Stimulated activated CD8-positive, alpha-beta memory T cell treated with anti-CD3 and anti-CD28 coated beads, Interleukin-12 subunit alpha, Interleukin-12 subunit beta, amount 100 ng/mL, for 1 hour (primary cell): ENCODE results near the gene FAM13C.

Experiments
- DNase-seq: peaks from one replicate; pipeline ENCODE4 v3.0.0-alpha.2; 2020; ENCODE audit warnings: low read depth

FAM13C gene

DNA sequence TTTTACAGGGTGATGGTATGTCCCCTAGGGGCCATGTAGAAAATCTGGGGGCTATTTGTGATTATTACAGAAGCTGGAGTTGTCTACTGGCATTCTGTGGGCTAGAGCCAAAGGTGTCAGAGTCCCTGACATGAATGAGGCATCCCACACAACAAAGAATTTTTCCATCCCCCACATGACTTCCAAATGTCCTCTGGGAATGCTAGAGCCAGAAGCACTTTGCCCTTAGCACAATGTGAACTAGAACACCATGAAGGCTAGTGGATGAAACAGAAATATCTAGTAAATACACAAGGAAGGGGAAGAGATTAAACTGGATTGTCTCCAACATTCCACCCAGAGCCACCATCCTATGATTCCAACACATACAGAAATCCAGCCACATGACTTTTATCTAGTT, 46.9 kb downstream of the FAM13C start:
- no peak for DNase-seq

DNA sequence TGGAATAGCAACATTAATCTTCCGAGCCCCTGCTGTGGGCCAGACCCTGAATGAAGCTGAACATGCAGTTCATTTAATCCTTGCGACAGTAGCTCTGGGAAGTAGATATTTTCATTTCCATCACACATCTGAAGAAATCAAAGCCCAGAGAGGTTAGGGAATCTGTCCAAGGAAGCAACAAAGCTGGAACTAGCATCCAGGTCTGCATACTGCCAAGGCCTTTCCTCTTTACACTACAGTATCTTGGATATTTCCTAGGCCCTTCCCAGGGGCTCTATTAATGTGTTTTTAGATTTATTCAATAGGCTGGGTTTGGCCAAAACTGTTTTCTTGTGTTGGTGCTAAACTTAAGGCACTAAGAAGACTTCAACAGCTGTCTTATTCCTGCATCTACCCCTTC, 48.1 kb downstream of the FAM13C start:
- no peak for DNase-seq

DNA sequence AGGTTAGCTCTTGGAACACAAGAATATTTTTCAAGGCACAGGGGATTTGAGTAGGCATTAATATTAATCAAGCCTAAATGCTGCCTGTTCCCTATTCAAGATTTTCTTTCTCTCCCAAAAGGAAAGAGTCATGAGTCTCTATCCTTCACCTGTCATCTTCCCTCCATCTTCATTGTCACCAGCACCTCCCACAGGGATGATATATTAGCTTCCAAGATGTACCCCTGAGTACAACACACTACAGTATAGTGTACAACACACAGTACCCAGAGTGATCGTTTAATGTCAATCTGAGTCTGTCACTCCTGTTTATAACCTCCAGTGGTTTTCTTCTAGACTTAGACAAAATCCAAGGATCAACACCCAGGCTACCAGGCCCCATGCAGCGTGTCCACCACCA, 50.1 kb downstream of the FAM13C start:
- no peak for DNase-seq

DNA sequence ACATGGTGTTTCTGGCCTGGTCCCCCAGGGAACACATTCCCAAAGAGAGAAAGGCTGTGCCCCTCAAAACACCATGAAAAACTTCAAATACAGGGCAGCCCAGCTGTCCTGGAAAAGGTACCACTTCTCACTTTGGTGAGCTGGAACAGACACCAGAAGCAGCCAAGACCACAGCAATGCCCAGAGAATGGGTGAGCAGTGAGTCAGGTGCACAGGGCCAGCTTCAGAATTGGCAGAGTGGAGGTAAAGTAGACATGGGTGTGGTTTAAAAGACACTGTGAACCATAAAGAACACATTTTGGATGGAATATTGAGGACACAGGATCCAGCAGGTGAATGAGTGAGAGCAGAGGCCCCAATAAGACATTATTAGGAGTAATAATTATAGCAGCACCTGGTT, 51.3 kb downstream of the FAM13C start:
- DNase-seq = no peak

DNA sequence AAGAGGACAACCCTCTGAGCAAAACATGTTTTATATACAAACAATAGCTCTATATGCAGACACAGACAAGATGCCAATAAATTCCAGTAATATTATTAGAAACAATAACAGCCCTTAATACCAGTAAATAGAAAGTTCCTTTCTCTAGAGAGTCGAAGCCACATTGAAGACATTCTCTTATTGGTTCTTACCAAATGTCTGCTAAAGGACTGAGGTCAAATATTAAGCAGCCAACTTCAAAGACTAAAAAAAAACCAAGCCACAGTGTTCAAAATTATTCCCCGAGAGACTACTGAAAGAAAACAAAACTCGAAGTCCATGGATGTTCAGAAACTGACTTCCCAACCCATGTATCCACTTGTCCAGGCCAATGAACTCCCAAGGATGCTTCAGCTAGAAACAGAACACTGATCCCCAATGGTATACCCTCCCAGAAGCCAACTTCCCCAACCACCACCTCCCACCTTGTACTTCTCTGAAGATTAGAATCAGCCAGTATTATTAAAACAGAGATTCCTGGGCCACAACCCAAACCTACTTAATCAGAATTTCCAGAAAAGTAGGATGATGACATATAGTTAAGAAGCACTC, 51.9 kb downstream of the FAM13C start:
- no peak for DNase-seq

DNA sequence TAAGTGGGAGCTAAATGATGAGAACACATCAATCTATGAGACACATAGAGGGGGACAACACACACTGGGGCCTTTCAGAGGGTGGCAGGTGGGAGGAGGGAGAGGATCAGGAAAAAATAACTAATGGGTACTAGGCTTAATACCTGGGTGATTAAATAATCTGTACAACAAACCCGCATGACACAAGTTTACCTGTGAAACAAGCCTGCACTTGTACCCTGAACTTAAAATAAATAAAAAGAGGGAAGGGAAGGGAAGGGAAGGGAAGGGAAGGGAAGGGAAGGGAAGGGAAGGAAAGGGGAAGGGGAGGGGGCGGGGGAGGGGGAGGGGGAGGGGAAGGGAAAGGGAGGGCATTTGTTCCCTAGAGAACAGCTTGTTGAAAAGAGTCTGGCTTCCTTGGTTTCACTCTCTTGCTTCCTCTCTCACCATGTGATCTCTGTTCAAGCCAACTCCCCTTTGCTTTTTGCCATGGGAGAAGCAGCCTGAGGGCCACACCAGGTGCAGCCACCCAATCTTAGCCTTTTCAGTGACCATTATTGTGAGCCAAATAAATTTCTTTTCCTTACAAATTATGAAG, 57.7 kb downstream of the FAM13C start:
- no peak for DNase-seq

DNA sequence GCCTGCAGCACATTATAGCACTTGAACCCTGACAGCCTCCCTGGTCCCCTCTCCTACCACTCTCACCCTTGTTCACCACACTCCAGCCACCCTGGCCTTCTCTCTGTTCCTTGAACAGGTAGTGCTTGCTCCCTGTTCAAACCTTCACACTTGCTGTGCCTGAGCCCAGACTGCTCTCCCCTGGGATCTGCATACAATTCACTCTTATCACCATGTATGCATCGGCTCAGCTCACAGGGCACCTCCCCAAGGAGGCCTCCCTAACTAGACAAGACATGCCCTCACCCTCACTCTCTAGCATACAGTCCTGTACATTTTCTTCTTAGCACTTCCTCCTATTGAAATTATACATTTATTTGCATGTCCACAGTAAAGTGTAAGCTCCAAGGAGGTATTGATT, 59.3 kb downstream of the FAM13C start:
- no peak for DNase-seq

DNA sequence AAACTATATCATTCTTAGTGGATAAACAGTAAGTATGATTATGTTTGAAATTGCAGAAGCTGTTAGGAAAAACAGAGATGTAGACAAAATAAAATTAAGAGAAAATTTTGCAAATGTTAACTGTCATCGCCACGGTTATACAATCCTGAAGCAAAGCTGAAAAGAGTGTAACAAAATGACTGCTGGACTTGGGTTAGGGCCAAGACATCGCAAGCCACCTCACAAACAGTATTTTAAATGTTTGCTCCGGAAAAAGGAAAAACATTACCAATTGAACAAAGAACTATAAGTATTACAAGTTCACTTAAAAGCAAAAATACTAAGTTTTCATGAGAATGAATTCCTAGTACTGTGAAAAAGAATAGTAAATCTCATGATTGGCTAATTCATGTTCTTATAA, 60.0 kb downstream of the FAM13C start:
- DNase-seq = no peak

DNA sequence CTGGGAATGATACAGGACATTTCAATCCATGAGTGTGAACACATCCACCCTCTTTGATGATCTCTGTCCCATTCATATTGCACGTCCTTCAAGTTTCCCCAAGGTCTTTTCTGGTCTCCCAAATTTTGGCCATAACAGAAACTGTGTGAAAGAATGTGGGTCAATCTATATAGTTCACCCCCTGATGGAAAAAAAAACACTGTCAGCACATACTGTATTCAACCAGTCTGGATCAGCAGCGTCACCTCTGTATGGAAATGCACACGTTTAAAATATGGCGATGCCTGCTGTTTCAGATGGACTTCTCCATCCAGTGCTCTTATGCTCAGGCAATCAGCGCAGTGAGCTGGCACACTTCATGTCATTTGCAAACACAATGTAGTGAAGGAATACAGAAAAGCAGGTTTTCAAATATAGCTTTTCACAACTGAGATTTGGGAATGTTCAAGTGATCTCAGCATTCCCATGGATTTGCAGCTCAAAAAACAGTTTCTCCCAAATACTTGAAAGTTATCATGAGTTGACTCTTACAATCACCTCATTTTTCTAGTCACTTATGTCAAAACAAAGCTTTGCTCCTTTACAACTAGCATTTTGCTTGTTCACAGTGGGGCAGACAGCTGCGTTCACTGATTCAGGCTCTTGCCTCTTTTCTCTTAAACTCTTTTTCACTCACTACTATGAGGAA, 61.1 kb downstream of the FAM13C start:
- DNase-seq = no peak

DNA sequence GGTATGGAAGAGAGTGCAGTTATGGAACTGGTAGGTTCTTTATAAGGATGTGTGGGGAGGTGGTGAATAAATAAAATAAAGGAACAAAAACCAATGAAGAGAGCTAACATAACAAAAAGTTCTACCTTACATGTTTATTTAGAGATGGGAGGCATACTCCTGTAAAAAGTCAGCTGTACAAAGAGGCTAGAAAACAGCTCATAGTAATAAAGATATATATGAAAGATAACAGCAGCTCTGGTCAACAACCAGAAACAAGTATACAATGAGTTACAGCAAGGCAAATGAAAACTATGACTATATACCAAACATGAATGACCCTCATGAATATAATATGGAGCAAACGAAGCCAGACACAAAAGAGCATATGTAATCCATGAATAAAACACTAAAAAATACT, 62.0 kb downstream of the FAM13C start:
- no peak for DNase-seq

DNA sequence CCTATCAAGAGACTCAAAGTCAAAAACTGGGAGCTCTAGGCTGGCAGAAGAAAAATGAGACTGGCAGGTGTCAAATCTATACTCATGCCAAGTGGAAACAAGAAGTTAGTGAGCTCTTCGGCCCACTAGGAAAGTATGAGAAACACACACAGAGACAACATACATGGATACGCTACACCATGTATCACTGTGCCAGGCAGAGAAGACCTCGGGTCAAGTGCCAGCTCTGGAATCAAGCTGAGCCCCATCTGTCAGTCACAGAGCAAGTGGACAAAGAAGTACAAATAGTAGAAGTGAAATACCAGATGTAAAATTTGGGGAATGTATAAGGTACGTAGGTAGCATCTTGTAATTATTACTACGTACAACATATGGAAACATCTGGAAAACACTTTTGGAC, 62.4 kb downstream of the FAM13C start:
- DNase-seq = no peak

DNA sequence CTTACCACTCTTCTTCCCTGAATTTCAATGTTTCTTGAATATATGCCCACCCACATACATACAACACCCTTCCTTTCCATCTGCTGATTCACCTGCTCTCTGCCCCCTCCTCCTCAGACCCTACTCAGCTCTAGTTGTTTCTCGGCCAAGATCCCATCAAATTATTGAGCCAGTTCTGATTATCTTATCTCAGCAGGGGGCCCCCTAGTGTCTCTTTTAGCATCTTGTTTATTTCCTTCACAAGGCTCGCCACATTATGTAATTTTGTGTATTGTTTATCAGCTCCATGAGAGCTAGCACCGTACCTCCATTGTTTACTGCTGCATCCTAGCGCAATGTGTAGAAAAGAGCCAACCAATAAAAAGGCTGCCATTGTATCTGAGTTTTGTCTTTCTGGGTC, 71.9 kb downstream of the FAM13C start:
- DNase-seq = no peak

DNA sequence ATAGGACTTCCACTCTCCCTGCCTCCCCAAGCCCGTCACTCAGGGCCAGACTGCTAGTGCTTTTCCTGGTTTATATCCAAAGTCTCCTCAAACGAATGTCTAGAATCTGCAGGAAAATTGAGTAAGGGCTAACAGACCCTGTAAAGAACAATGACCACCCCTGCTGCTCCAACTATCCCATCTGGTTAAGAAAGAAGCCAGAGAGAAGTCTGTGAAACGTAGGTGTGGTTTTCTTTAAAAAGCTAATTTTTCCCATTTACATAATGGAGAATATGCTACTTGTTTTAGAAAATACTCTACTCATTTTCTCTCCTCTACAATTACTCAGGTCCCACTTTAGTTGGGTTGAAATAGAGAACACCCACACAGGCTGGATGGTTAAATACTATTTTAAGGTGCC, 72.5 kb downstream of the FAM13C start:
- no peak for DNase-seq

DNA sequence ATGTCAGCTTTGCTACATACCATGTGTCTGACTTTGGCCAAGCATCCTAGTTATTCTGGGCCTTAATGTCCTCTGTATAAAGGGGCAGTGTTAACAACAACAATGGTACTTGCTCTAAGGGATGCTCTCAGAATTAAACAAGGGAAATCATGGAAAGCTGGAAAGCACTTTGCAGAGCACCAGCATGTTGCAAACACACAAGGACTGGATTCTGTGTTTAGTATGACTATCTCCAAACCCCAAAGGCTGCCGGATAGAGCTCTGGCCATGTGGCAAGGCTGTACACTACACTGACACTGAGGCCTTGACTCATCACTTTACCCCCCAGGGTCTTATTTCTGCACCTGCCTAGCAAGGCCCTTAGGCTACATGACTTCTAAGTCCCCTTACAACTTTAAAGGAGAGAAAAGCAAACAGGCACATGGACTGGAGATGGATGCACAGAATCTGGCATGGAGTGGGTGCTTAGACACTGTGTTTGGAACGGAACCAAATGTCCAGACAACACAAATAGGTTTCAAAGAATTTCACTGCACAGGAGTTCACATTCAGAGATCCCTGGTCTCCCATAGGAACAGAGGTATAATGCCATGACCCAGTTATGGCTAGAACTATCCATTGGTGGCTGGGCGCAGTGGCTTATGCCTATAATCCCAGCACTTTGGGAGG, 74.6 kb downstream of the FAM13C start:
- DNase-seq = no peak

DNA sequence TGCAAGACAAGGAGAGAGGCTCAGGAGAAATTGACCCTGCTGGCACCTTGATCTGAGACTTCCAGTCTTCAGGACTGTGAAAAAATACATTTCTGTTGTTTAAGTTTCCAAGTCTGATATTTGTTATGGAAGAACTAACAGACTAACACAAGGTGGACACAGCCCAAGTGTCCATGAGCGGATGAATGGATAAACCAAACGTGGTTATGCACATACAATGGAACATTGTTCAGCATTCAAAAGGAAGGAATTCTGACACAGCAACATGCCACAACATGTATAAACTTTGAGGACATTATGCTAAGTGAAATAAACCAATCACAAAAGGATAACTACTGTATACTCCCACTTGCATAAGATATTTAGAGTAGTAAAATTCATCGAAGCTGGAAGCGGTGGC, 76.5 kb downstream of the FAM13C start:
- DNase-seq = no peak

DNA sequence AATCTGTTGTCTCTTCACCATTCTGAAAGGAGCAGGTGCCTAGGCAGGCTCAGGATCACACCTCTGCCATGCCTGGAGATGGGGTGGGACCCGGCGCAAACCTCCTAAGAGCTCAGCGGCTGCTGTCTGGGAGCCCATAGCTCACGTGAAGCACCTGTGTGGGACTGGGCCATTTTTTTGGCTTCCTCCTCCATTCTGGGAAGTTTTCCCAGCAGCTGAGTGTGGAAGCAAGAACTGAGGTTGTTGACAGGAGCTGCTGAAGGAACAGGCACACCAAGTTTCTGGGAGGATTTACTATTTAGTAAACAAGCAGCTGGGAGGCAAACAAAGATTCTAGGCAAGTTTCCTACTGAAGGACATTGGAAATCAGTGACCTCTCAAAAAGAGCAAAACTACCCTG, 77.3 kb downstream of the FAM13C start:
- no peak for DNase-seq

DNA sequence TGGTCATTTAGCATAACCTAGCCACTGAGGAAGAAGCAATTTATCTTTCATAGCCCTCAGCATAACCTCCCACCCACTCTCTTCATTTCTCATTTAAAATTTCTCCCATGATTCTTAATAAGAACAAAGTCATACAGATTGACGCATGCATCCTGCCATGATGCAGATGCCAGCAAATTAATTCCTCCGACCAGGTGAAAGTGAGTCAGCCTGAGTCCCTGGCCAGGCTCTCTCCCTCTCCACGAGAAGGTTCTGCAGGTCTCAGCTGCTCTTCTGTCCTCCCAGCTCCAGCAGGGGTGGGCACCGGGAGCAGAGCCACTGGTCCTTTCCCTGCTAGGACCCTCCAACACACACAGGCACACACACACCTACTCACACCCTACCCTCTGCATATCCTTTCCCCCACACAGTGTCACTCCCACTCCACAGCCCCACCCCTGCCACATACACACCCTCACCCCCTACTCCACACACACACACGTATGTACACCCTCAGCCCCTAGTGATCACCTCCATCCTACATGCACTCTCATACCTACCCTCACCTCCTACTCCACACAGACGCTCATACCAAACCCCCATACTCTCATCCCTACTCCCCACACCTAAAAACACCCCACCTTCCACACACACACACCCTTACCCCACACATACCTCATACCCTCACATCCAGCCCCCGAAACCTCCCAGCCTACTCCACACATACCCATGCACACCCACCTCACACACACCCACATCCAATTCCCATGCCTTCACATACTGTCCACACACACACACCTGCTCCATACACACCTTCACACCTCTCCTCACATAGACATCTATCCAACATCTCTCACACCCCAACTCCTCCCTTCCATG, 78.0 kb downstream of the FAM13C start:
- DNase-seq = no peak

DNA sequence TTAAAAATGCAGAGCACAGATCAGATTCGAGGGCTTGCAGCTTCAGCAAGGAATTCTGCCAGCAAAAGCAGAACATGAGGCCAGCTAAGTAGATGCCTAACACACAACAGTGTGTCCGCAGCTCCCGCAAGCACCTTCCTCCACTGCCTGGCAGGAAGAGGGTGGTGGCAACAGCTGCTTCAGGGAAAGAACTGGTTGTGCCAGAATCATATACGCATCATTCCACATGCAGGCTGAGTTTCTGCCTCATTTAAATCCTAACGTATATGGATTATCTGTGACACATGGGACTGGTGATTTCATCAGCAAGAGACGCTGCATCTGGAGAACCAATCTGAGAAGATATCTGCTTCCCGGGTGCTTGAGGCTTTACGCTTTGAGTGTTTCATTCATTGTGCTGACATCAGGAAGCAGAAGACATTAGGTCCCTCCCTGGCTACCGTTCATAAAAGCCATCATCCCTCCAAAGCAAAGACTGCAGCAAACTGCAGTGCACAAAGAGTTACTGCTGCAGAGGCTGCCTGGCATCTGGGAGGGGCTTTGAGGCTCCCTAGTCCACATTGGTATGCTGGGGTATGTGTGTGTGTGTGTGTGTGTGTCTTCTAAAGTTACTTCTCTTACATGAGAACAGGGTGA, 78.8 kb downstream of the FAM13C start:
- no peak for DNase-seq

DNA sequence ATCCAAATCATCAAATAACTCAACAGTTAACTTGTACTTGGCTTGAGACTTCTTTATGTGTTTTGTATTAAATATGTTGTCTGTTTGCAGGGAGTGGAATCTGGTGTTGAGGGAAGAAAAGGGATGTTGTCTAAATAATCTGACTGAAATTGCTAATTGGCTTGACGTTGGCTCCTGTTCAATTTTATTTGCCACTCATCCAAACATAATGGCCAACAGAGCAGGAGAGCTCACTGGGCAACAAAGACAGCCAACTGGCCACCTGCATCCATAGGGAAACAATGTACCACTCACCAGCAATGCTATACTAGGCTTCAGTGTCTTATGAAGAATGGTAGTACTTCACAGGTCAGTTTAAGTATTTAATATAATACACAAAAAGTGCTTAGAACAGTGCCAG, 80.5 kb downstream of the FAM13C start:
- DNase-seq = no peak

DNA sequence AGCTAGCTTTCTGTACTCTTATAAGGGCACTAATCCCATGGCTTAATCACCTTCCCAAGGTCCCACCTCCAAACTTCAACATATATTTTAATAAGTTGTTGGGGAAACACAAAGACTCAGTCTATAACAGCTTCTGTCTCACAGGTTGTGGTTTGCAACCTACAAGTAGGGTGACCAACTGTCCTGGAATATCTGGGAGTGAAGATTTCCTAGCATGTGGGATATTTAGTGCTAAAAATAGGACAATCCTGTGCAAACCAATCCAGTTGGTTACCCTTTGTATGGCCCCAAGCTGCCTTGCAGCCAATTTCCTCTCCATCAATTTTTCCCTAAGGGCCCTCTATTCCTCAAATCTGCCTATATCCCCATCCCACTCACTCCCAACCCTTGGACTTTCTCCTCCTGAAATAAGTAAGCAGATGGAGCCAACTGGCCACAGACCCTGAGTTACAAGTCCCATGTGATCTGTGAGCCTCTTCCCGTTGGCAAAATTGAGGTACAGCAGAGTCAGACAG, 82.3 kb downstream of the FAM13C start:
- DNase-seq = no peak

DNA sequence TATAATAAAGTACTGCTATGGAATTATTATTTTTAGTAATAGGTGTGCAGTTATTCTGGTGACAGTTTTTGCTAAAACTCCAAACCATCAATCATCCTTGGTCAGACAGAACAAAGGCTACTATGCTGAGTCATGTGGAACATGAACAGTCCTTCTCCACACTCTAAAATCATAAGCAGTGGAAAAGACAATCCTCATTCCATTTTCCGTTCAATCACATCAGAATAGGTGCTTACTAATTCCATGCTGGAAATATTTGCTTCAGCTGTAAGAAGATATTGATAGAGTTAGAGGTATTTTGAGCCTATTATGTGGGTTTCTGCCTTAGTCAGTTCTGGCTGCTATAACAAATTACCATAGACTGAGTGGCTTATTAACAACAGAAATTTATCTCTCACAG, 82.9 kb downstream of the FAM13C start:
- no peak for DNase-seq

DNA sequence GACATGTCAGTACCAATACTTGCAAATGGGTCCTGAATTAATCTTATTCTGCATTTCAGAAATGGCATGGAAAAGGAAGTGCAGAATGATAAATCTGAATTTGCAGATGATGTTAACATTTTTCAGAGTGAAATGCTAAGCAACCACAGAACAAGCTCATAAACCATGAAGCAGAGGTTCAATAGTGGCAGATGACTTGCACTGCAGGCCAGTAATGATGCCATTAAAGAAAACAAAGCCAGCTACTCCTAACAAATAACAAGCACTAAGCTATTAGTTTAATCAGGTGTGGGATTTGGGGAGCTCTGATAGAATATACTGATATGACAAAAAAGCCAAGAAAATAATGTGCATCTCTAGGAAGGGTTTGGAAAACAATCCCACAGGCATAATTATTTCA, 85.4 kb downstream of the FAM13C start:
- no peak for DNase-seq
